ENCODE measurements around the gene BPIFA2.

Gene BPIFA2

DNA sequence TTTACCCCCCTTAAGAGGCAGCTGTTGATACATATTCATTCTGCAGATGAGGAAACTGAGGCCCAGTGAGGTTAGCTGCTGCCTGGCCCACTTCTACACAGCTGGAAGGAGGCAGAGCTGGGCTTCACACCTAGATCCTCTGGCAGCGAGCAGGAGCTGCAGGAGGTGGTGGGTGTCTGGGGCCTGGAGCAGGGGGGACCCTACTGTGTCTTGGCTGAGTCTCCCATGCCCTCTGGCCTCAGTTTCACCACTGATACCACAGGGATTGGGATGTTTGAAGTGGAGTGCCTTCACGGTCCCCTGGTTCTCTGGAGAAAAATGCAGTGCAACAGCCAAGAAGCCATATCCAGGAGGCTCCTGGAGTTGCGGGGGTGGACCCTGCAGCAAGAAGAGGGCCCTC is 8.2 kb upstream of the BPIFA2 start:
- in situ Hi-C loops (cut with MboI; ENCODE audit: low pct_unique_long_range_greater_than_20kb, low sequenced_read_pairs, unreplicated experiment), result no loop called here
- DNase-seq (ENCODE audit: low spot score), result no peak
- TF ChIP-seq, protein P1, sequence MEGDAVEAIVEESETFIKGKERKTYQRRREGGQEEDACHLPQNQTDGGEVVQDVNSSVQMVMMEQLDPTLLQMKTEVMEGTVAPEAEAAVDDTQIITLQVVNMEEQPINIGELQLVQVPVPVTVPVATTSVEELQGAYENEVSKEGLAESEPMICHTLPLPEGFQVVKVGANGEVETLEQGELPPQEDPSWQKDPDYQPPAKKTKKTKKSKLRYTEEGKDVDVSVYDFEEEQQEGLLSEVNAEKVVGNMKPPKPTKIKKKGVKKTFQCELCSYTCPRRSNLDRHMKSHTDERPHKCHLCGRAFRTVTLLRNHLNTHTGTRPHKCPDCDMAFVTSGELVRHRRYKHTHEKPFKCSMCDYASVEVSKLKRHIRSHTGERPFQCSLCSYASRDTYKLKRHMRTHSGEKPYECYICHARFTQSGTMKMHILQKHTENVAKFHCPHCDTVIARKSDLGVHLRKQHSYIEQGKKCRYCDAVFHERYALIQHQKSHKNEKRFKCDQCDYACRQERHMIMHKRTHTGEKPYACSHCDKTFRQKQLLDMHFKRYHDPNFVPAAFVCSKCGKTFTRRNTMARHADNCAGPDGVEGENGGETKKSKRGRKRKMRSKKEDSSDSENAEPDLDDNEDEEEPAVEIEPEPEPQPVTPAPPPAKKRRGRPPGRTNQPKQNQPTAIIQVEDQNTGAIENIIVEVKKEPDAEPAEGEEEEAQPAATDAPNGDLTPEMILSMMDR (IDR thresholded peaks at IDR 0.05; ENCODE audit: extremely low read depth, insufficient read depth, missing control alignments), result no peak

DNA sequence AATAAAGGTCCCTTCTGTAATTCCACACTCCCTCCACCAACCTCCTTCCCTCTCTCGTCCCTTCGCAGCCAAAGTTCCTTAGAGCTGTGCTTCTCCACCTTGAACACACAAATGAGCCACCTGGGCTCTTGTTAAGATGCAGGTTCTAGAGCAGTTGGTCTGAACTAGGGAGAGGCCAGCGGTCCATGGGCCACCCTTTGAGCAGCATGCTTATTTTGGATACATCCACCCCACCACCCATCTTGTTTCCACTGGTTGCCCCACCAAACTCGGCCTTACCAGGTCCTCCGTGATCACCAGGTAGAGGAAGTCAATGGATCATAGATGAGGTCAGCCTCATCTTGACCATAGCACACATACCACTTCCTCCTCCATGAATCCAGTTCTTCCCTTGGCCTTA is 7.3 kb upstream of the BPIFA2 start:
- TF ChIP-seq, protein P1 (IDR thresholded peaks at IDR 0.05; ENCODE audit: extremely low read depth, insufficient read depth, missing control alignments), result no peak
- no peak for DNase-seq (ENCODE audit: low spot score)
- in situ Hi-C loops (cut with MboI; ENCODE audit: low pct_unique_long_range_greater_than_20kb, low sequenced_read_pairs, unreplicated experiment), result no loop called here

DNA sequence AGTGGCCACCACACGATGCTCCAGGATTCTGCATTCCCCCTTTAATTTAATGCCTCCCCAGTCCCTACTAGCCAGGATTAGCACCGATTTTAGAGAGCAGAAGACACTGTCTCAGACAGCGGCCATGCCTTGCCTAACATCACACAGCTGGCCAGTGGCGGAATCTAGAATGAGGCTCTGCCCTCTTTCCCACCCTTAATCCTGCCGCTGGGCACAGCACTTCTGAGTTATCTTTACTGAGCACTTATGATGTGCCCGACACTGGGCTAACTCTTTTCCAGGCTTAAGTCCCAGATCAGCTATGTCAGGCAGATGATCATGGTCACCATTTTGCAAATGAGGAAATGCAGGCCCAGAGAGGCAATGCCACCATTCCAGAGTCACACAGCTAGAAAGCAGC is 5.6 kb upstream of the BPIFA2 start:
- no peak for DNase-seq (ENCODE audit: low spot score)
- TF ChIP-seq, protein P1 (IDR thresholded peaks at IDR 0.05; ENCODE audit: extremely low read depth, insufficient read depth, missing control alignments), result no peak
- in situ Hi-C loops (cut with MboI; ENCODE audit: low pct_unique_long_range_greater_than_20kb, low sequenced_read_pairs, unreplicated experiment), result no loop called here

DNA sequence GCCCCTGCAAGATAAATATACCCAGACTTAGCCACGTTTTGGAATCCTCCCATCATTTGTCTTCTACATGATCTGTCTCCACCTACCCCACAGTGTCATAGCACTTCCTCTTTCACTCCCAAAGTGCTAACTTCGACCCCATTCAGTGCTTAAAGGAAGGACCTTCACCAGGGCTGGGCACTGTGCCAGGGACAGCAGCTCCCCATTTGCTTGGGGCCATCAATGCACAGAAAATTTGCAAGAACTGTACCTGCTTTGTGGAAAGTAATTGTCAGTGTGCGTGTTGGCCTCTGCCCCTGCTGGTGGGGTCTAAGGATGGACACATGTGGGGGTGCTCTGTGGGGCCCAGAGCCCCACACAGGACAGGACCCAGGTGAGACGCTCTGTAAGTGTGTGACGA is 5.2 kb upstream of the BPIFA2 start:
- in situ Hi-C loops (cut with MboI; ENCODE audit: low pct_unique_long_range_greater_than_20kb, low sequenced_read_pairs, unreplicated experiment), result no loop called here
- TF ChIP-seq, protein P1 (IDR thresholded peaks at IDR 0.05; ENCODE audit: extremely low read depth, insufficient read depth, missing control alignments), result no peak
- DNase-seq (ENCODE audit: low spot score), result no peak

DNA sequence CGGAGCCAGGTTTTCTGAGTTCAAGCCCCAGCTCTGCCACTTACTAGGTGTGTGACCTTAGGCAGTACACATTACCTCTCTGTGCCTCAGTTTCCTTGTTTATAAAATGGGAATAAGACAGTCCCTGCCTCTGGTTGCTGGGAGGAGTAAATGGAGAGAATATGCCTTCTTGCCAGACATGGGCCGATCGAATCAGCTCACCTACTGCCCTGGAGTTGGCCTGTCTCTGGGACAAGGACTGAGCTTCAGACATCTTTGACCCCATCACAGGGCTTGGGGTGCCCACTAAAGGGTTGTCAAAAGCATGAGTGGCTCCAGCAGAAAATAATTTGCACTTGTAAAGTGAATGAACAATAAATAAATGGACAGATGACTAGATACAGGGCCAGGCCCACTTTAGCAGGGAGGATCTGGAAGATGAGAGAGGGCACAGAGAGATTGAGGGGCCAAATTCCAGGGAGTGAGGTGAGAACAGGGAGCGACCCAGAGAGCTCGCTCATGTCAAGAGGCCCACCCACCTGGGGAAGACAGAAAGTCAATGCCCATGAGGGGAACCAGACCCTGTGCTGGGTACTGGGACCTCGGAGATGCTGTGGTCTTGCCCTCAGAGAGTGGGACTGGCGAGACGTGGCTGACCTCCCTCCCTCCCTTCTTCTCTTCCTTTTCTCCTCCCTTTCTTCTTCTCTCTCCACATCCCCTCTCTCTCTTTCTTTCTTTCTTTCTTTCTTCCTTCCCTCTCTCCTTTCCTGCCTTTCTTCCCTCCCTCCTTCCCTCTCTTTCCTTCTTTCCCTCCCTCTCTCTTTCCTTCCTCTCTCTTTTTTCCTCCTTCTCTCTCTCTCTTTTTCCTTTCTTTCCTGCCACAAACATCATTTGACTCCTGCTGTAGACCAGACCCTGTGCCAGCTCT is 3.9 kb upstream of the BPIFA2 start:
- TF ChIP-seq, protein P1 (IDR thresholded peaks at IDR 0.05; ENCODE audit: extremely low read depth, insufficient read depth, missing control alignments), result no peak
- no peak for DNase-seq (ENCODE audit: low spot score)
- in situ Hi-C loops (cut with MboI; ENCODE audit: low pct_unique_long_range_greater_than_20kb, low sequenced_read_pairs, unreplicated experiment), result no loop called here

DNA sequence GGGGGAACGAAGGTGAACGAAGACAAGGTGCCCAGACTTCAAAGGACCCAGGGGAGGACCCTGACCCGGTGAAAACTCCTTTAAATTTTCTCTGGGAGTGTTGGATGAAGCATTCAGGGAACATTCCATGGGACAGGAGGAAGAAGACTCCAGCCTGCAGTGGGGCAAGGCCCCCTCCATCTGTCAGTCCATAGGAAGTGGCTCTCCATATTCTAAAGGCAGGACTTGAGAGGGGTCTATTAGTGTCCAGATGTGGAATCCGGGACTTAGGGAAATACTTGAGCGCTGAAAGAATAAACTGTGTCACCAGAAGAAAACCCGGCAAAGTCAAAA is 3.2 kb upstream of the BPIFA2 start:
- in situ Hi-C loops (cut with MboI; ENCODE audit: low pct_unique_long_range_greater_than_20kb, low sequenced_read_pairs, unreplicated experiment), result no loop called here
- DNase-seq (ENCODE audit: low spot score), result no peak
- TF ChIP-seq, protein P1 (IDR thresholded peaks at IDR 0.05; ENCODE audit: extremely low read depth, insufficient read depth, missing control alignments), result no peak

Measured in GM13977 (cell line).